ENCODE data around the gene COL6A5.
"Not testable (repeated sequence)": the region's sequence is repeated elsewhere in the genome, so short reads cannot be mapped to it uniquely, and the experiment has no call there.

DNA sequence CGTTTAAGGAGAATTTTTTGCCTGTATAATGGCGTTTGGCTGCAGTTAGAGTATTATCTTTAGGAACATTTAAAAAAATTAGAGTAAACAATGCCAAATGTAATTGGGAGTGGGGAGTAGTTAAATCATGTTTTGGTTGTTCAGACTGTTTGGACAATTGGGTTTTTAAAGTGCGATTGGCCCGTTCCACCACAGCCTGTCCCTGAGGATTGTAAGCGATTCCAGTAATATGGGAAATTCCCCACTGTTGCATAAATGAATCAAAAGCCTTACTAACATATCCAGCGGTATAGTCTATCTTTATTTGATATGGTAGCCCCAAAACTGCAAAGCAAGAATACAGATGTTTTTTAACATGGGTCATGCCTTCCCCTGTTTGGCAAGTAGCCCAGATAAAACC lies 101.4 kb downstream of the COL6A5 start:
- not testable (repeated sequence) for TF ChIP-seq TAF1 (CRISPR knock-in tag; IDR thresholded peaks at IDR 0.05); KLF15 (CRISPR knock-in tag; IDR thresholded peaks at IDR 0.05; ENCODE audit: borderline replicate concordance); KAT7 (CRISPR knock-in tag; IDR thresholded peaks at IDR 0.05; ENCODE audit: borderline replicate concordance); ZNF350 (CRISPR knock-in tag; IDR thresholded peaks at IDR 0.05; ENCODE audit: borderline replicate concordance, low read depth); RBM39 (IDR thresholded peaks at IDR 0.05; ENCODE audit: low read depth, low read length, poor library complexity, severe bottlenecking); GABPB1 (CRISPR knock-in tag; IDR thresholded peaks at IDR 0.05); EZH2 (conservative IDR thresholded peaks at IDR 0.05; ENCODE audit: low read depth, low read length); PTBP1 (IDR thresholded peaks at IDR 0.05; ENCODE audit: low read depth, low read length, poor library complexity, severe bottlenecking); JUND (CRISPR knock-in tag; IDR thresholded peaks at IDR 0.05); RFX5 (IDR thresholded peaks at IDR 0.05; ENCODE audit: low read depth, low read length)
- TF ChIP-seq, protein P1, sequence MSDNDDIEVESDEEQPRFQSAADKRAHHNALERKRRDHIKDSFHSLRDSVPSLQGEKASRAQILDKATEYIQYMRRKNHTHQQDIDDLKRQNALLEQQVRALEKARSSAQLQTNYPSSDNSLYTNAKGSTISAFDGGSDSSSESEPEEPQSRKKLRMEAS (IDR thresholded peaks at IDR 0.05) = not testable (repeated sequence)
- TF ChIP-seq, protein P2, sequence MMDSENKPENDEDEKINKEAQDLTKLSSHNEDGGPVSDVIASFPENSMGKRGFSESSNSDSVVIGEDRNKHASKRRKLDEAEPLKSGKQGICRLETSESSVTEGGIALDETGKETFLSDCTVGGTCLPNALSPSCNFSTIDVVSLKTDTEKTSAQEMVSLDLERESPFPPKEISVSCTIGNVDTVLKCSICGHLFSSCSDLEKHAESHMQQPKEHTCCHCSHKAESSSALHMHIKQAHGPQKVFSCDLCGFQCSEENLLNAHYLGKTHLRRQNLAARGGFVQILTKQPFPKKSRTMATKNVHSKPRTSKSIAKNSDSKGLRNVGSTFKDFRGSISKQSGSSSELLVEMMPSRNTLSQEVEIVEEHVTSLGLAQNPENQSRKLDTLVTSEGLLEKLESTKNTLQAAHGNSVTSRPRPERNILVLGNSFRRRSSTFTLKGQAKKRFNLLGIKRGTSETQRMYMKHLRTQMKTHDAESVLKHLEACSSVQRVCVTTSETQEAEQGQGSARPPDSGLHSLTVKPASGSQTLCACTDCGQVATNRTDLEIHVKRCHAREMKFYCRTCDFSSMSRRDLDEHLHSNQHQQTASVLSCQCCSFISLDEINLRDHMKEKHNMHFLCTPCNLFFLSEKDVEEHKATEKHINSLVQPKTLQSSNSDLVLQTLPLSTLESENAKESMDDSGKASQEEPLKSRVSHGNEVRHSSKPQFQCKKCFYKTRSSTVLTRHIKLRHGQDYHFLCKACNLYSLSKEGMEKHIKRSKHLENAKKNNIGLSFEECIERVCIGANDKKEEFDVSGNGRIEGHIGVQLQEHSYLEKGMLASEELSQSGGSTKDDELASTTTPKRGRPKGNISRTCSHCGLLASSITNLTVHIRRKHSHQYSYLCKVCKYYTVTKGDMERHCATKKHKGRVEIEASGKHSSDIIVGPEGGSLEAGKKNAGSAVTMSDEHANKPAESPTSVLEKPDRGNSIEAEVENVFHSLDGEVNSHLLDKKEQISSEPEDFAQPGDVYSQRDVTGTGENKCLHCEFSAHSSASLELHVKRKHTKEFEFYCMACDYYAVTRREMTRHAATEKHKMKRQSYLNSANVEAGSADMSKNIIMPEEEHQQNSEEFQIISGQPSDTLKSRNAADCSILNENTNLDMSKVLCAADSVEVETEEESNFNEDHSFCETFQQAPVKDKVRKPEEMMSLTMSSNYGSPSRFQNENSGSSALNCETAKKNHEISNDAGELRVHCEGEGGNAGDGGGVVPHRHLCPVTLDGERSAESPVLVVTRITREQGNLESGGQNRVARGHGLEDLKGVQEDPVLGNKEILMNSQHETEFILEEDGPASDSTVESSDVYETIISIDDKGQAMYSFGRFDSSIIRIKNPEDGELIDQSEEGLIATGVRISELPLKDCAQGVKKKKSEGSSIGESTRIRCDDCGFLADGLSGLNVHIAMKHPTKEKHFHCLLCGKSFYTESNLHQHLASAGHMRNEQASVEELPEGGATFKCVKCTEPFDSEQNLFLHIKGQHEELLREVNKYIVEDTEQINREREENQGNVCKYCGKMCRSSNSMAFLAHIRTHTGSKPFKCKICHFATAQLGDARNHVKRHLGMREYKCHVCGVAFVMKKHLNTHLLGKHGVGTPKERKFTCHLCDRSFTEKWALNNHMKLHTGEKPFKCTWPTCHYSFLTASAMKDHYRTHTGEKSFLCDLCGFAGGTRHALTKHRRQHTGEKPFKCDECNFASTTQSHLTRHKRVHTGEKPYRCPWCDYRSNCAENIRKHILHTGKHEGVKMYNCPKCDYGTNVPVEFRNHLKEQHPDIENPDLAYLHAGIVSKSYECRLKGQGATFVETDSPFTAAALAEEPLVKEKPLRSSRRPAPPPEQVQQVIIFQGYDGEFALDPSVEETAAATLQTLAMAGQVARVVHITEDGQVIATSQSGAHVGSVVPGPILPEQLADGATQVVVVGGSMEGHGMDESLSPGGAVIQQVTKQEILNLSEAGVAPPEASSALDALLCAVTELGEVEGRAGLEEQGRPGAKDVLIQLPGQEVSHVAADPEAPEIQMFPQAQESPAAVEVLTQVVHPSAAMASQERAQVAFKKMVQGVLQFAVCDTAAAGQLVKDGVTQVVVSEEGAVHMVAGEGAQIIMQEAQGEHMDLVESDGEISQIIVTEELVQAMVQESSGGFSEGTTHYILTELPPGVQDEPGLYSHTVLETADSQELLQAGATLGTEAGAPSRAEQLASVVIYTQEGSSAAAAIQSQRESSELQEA (CRISPR knock-in tag; IDR thresholded peaks at IDR 0.05; ENCODE audit: not compliant biosample characterization) = not testable (repeated sequence)
- TF ChIP-seq, protein P3, sequence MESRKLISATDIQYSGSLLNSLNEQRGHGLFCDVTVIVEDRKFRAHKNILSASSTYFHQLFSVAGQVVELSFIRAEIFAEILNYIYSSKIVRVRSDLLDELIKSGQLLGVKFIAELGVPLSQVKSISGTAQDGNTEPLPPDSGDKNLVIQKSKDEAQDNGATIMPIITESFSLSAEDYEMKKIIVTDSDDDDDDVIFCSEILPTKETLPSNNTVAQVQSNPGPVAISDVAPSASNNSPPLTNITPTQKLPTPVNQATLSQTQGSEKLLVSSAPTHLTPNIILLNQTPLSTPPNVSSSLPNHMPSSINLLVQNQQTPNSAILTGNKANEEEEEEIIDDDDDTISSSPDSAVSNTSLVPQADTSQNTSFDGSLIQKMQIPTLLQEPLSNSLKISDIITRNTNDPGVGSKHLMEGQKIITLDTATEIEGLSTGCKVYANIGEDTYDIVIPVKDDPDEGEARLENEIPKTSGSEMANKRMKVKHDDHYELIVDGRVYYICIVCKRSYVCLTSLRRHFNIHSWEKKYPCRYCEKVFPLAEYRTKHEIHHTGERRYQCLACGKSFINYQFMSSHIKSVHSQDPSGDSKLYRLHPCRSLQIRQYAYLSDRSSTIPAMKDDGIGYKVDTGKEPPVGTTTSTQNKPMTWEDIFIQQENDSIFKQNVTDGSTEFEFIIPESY (CRISPR knock-in tag; IDR thresholded peaks at IDR 0.05) = not testable (repeated sequence)
